Retinal pigment epithelial cell (primary cell): ENCODE measurements around the gene ICAM4.

Experiments
- DNase-seq: peaks from one replicate; pipeline ENCODE4 v3.0.0-alpha.2; 2010; ENCODE audit warnings: low read depth
- H3K4me3 ChIP-seq: 2 replicates; pipeline ENCODE4 v1.5.1; 2011; ENCODE audit warnings: mild to moderate bottlenecking, low read length, control low read depth, moderate library complexity
- CTCF ChIP-seq: conservative IDR thresholded peaks from 2 replicates; pipeline ENCODE4 v1.5.1; 2011; ENCODE audit warnings: low read depth, low read length, control low read depth, inconsistent platforms

The ICAM4 gene

DNA sequence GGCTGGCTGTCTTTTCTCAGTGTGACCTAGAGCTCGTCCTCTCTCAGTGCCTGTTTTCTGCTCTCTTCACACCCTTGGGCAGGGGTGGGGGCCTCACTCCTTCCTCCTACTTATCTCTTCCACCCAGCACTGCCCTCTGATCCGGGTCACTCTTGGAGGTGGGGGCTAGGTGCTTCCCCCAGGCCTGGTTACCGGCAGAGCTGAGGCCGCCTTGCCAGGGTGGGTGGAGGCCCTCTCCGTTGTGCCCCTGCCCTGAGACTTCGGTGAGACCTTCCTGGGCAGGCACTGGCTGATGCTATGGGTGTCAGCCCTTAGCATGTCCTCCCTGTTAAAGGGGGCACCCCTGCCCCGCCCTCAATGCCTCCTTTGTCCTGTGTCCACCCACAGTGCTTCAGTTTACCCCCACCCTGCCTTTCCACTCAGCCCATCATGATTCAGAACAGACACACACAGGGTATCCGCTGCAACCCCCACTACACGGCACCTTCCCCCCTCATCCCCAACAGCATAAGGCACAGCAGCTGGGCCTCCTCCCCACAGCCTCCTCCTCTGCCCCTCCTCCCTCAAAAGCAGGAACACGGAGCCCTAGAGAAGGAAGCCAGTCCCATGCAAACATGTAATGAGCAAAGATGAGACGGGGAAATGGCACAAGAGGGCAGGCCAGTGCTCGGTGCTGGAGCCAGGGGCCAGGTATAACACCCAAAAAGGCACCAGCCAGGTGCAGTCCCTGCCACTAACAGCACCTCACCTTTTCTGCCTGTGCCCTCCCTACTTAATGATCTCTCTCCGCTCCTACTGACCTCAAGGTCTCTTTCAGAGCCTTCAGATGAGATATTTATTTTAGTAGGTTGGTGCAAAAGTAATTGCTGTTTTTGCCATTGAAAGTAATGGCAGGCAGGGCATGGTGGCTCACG, 13.0 kb downstream of the ICAM4 start:
- DNase-seq = no peak

GRCh38 chr19:10305139-10305806, 18.5 kb downstream of the ICAM4 start:
- DNase-seq = no peak
- no peak for TF ChIP-seq CTCF
- no peak overlapping the region for H3K4me3 ChIP-seq

More for the DNA sequence above, 13.0 kb downstream of the ICAM4 start:
- TF ChIP-seq CTCF = no peak
- no peak overlapping the region for H3K4me3 ChIP-seq

- H3K4me3 ChIP-seq = no peak overlapping the region
- DNase-seq = no peak
- TF ChIP-seq CTCF = no peak
Observed at GRCh38 chr19:10306327-10306726, 19.6 kb downstream of the ICAM4 start.

DNA sequence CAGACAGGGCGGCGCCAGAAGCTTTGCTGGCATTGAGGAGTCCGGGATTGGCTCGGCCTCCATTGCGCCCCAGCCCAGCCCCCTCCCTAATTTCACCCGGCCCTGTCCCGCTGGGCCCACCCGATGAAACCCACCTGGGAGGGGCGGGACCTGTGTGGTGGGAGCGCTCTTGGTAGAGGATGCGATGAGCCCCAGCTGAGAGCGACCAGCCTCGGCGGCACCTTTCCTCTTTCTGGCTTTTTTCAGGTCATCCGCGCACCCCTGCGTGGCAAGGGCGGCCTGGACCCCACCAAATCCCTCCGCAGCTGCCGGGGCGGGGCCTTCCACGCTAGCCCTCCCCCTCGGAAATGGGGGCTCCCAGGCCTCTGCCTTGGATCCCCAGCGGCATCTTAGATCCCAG, 22.7 kb downstream of the ICAM4 start, which contains the start of gene ZGLP1:
Gene ZGLP1, minus strand, starts transcription at position 393 of the 400 bp plus-strand sequence.
- DNase-seq = no peak
- H3K4me3 ChIP-seq = no peak within 1 kb of the TSS
- TF ChIP-seq CTCF = no peak

GRCh38 chr19:10315335-10316214, 28.8 kb downstream of the ICAM4 start, which contains the start of gene FDX2:
TSS of gene FDX2 (minus strand) at chr19:10316015. CDS start at chr19:10315996, 19 bp downstream.
- no peak for DNase-seq
- no peak for TF ChIP-seq CTCF
- peak within 1 kb of the TSS; percentile 86 for H3K4me3 ChIP-seq

- no peak overlapping the region for H3K4me3 ChIP-seq
- no peak for DNase-seq
- TF ChIP-seq CTCF = no peak
Observed at GRCh38 chr19:10316229-10317044, 29.7 kb downstream of the ICAM4 start.
